ENCODE measurements around the gene LRRC74B.
"Not testable (repeated sequence)": the region's sequence is repeated elsewhere in the genome, so short reads cannot be mapped to it uniquely, and the experiment has no call there.

Gene LRRC74B

GRCh38 chr22:21031545-21032036 lies 14.2 kb upstream of the LRRC74B start:
- DNase-seq (ENCODE audit: low read depth in 2 of 2, low spot score in 1 of 2) = no peak

- no peak for DNase-seq (ENCODE audit: low read depth in 2 of 2, low spot score in 1 of 2)
Observed at GRCh38 chr22:21032037-21032867, 13.5 kb upstream of the LRRC74B start, which contains the start of gene SLC7A4. TSS of gene SLC7A4 (minus strand) at chr22:21032561. CDS start at chr22:21031812, 749 bp downstream.

GRCh38 chr22:21032868-21033688 lies 12.7 kb upstream of the LRRC74B start:
- no peak for DNase-seq (ENCODE audit: low read depth in 2 of 2, low spot score in 1 of 2)

- no peak for DNase-seq (ENCODE audit: low read depth in 2 of 2, low spot score in 1 of 2)
Observed at GRCh38 chr22:21033895-21034294, 11.9 kb upstream of the LRRC74B start.

- no peak for DNase-seq (ENCODE audit: low read depth in 2 of 2, low spot score in 1 of 2)
Observed at GRCh38 chr22:21034989-21035388, 10.8 kb upstream of the LRRC74B start.

- DNase-seq (ENCODE audit: low read depth in 2 of 2, low spot score in 1 of 2) = no peak
Observed at GRCh38 chr22:21038405-21038804, 7.3 kb upstream of the LRRC74B start.

GRCh38 chr22:21039158-21039557 lies 6.6 kb upstream of the LRRC74B start:
- not testable (repeated sequence) for DNase-seq (ENCODE audit: low read depth in 2 of 2, low spot score in 1 of 2)

- DNase-seq (ENCODE audit: low read depth in 2 of 2, low spot score in 1 of 2) = no peak
Observed at GRCh38 chr22:21041937-21042336, 3.8 kb upstream of the LRRC74B start.

GRCh38 chr22:21042978-21043859 lies 2.5 kb upstream of the LRRC74B start:
- no peak for DNase-seq (ENCODE audit: low read depth in 2 of 2, low spot score in 1 of 2)

GRCh38 chr22:21043860-21044535 lies 1.7 kb upstream of the LRRC74B start:
- DNase-seq (ENCODE audit: low read depth in 2 of 2, low spot score in 1 of 2) = no peak

GRCh38 chr22:21044931-21045584 lies 688 bp upstream of the LRRC74B start:
- no peak for DNase-seq (ENCODE audit: low read depth in 2 of 2, low spot score in 1 of 2)

GRCh38 chr22:21047035-21047661 lies 1.4 kb downstream of the LRRC74B start:
- no peak for DNase-seq (ENCODE audit: low read depth in 2 of 2, low spot score in 1 of 2)

GRCh38 chr22:21047730-21048129 lies 2.0 kb downstream of the LRRC74B start:
- DNase-seq (ENCODE audit: low read depth in 2 of 2, low spot score in 1 of 2) = no peak

- DNase-seq (ENCODE audit: low read depth in 2 of 2, low spot score in 1 of 2) = not testable (repeated sequence)
Observed at GRCh38 chr22:21048448-21048847, 2.7 kb downstream of the LRRC74B start.

- not testable (repeated sequence) for DNase-seq (ENCODE audit: low read depth in 2 of 2, low spot score in 1 of 2)
Observed at GRCh38 chr22:21048965-21049364, 3.2 kb downstream of the LRRC74B start.

- no peak for DNase-seq (ENCODE audit: low read depth in 2 of 2, low spot score in 1 of 2)
Observed at GRCh38 chr22:21051145-21051830, 5.5 kb downstream of the LRRC74B start.

GRCh38 chr22:21051831-21052400 lies 6.2 kb downstream of the LRRC74B start:
- no peak for DNase-seq (ENCODE audit: low read depth in 2 of 2, low spot score in 1 of 2)

- no peak for DNase-seq (ENCODE audit: low read depth in 2 of 2, low spot score in 1 of 2)
Observed at GRCh38 chr22:21052715-21053459, 7.1 kb downstream of the LRRC74B start.
